A549 treated with RU486 at 1 μM for 4 hours (cell line): ENCODE measurements around the gene CEP55. TPM values are rescaled to one million over a fixed set of nuclear protein-coding genes. Genes with fewer than 3 reads are reported as not detected.

ENCODE experiments used
- total RNA-seq: library from RNA; stranded (reverse); fragments of 200-300 nt; extraction: Qiagen RNA extraction; gene quantifications from 5 replicates; pipeline ENCODE4 v1.2.3, GENCODE V29; 2022; ENCODE audit warnings: low read depth

The CEP55 gene
- total RNA-seq: 47.3 to 72.8 TPM (median 66.7 TPM) in 5 replicates

DNA sequence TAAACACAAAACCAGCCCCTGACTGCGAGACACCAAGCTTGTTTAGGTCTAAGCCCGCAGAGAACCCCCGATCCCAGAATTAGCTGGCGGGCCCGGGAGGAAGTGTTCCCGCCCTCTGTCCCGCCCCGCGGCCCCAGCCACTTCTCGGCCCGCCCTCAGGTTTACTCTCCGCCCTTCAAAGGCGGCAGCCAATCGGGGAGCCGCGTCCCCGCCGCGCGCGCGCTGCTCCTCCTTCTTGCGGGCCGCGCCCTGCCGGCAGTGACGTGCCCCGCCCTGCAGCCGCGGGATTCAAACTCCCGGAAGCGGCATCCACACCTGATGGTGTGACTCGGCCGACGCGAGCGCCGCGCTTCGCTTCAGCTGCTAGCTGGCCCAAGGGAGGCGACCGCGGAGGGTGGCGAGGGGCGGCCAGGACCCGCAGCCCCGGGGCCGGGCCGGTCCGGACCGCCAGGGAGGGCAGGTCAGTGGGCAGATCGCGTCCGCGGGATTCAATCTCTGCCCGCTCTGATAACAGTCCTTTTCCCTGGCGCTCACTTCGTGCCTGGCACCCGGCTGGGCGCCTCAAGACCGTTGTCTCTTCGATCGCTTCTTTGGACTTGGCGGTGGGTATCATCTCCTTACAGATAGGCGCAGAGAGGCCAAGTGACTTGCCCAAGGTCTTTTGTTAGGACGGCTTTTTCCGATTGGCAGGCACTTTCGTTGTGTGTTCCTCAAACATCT, at the start of gene CEP55:
TSS of gene CEP55 (plus strand) at position 291 of the 720 bp plus-strand sequence. CDS start 3,440 bp downstream, outside the sequence.

DNA sequence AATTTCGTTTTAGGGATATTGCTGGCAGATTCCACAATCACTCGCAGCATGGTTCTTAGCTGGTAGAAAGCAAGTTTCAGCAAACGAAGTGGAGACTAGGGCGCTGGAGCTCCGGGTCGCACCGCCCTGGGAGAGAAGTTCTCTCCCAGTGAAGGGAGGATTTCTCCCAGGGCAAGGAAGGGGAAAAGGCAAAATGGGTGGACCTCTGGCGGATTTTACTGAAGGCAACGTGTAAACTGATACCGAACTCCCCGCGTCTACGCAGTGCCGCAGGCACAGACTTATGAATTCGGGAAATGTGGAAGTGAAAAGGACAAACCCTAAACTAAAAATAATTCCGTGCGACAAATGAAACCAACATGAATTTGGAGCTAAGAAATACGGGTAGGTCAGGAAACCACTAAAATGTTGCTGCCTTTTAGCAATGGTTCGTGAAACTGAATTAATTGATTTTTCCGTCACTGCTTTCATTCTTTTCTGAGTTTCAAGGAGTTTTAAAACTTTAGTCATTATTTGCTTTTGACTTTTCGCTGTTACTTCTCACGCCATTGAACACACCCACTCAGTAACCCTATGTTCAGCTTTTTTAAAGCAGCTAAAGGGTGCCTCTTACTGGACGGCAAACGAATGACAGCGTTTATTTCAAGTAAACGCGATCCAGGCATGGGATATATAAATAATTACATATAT, 14.1 kb upstream of the CEP55 start, which contains the start of gene MYOF:
TSS of gene MYOF (minus strand) at position 190 of the 690 bp plus-strand sequence. CDS start at position 50, 140 bp downstream.

GRCh38 chr10:93566435-93567276, 70.2 kb downstream of the CEP55 start, which contains the start of gene FFAR4:
TSS of gene FFAR4 (plus strand) at chr10:93566665. CDS start at chr10:93566721, 56 bp downstream.

Other genes with a start within 250 kb of the CEP55 start
- 180 to 248 TPM (median 210 TPM) in 5 replicates for gene MYOF, start 14.3 kb upstream of the CEP55 start, total RNA-seq
- 0.14 to 0.44 TPM (median 0.25 TPM) in 5 replicates for gene FFAR4, start 70.1 kb downstream of the CEP55 start, total RNA-seq
- gene RBP4, start 104.6 kb downstream of the CEP55 start, total RNA-seq: 5.1 to 10.4 TPM (median 9.4 TPM) in 5 replicates
- gene PDE6C, start 115.9 kb downstream of the CEP55 start, total RNA-seq: not detected in 5 replicates
- 2.9 to 6.2 TPM (median 5.7 TPM) in 5 replicates for gene FRA10AC1, start 206.0 kb downstream of the CEP55 start, total RNA-seq